ENCODE results near the gene FFAR1.
"Not testable (repeated sequence)": the region's sequence is repeated elsewhere in the genome, so short reads cannot be mapped to it uniquely, and the experiment has no call there.

FFAR1 gene

GRCh38 chr19:35349614-35350521 is 2.2 kb downstream of the FFAR1 start:
- Mint-ChIP-seq H3K9me3 (no peaks in the 10 kb centered on the region), H3K4me3 (no peak overlapping the region), H3K4me1 (peaks cover 25% of the 10 kb centered on the region), H3K27me3 (peaks cover 31% of the 10 kb centered on the region), H3K27ac (ENCODE audit: low read depth) (no peak overlapping the region), H3K36me3 (ENCODE audit: insufficient read depth) (peaks cover 8% of the 10 kb centered on the region)
- ATAC-seq (replicated peaks; ENCODE audit: extremely low read depth, poor library complexity, severe bottlenecking) (no peak), DNase-seq (ENCODE audit: low spot score in 2 of 2) (no peak)

- no peak for ATAC-seq (replicated peaks; ENCODE audit: extremely low read depth, poor library complexity, severe bottlenecking)
- Mint-ChIP-seq H3K4me3 (no peak overlapping the region), H3K27ac (ENCODE audit: low read depth) (peak overlapping the region; percentile 10), H3K9me3 (no peaks in the 10 kb centered on the region), H3K27me3 (peaks cover 27% of the 10 kb centered on the region), H3K36me3 (ENCODE audit: insufficient read depth) (peaks cover 8% of the 10 kb centered on the region), H3K4me1 (peaks cover 25% of the 10 kb centered on the region)
- DNase-seq (ENCODE audit: low spot score in 2 of 2): no peak
These were observed 2.9 kb downstream of the FFAR1 start for GRCh38 chr19:35350591-35350990.

GRCh38 chr19:35351411-35352176 is 3.9 kb downstream of the FFAR1 start:
- Mint-ChIP-seq H3K36me3 (ENCODE audit: insufficient read depth) (peaks cover 6% of the 10 kb centered on the region), H3K27ac (ENCODE audit: low read depth) (peak overlapping the region; percentile 10), H3K9me3 (no peaks in the 10 kb centered on the region), H3K4me1 (peaks cover 22% of the 10 kb centered on the region), H3K4me3 (no peak overlapping the region), H3K27me3 (peaks cover 17% of the 10 kb centered on the region)
- ATAC-seq (replicated peaks; ENCODE audit: extremely low read depth, poor library complexity, severe bottlenecking) (no peak), DNase-seq (ENCODE audit: low spot score in 2 of 2) (no peak)

GRCh38 chr19:35352177-35352447 is 4.4 kb downstream of the FFAR1 start:
- Mint-ChIP-seq H3K27me3 (peaks cover 12% of the 10 kb centered on the region), H3K36me3 (ENCODE audit: insufficient read depth) (peaks cover 2% of the 10 kb centered on the region), H3K9me3 (no peaks in the 10 kb centered on the region), H3K27ac (ENCODE audit: low read depth) (no peak overlapping the region), H3K4me1 (peaks cover 17% of the 10 kb centered on the region), H3K4me3 (no peak overlapping the region)
- ATAC-seq (replicated peaks; ENCODE audit: extremely low read depth, poor library complexity, severe bottlenecking): no peak
- no peak for DNase-seq (ENCODE audit: low spot score in 2 of 2)

- H3K36me3 Mint-ChIP-seq (ENCODE audit: insufficient read depth): peaks cover 2% of the 10 kb centered on the region
- no peak overlapping the region for H3K27ac Mint-ChIP-seq (ENCODE audit: low read depth)
- peaks cover 9% of the 10 kb centered on the region for H3K27me3 Mint-ChIP-seq
- ATAC-seq (replicated peaks; ENCODE audit: extremely low read depth, poor library complexity, severe bottlenecking): peak; percentile 49
- no peaks in the 10 kb centered on the region for H3K9me3 Mint-ChIP-seq
- DNase-seq (ENCODE audit: low spot score in 2 of 2): peak; percentile 53 to 55
- peaks cover 11% of the 10 kb centered on the region for H3K4me1 Mint-ChIP-seq
- H3K4me3 Mint-ChIP-seq: no peak overlapping the region
These were observed 5.0 kb downstream of the FFAR1 start for GRCh38 chr19:35352448-35353304.

- peaks cover 2% of the 10 kb centered on the region for H3K36me3 Mint-ChIP-seq (ENCODE audit: insufficient read depth)
- no peak overlapping the region for H3K4me3 Mint-ChIP-seq
- ATAC-seq (replicated peaks; ENCODE audit: extremely low read depth, poor library complexity, severe bottlenecking) (no peak), DNase-seq (ENCODE audit: low spot score in 2 of 2) (no peak)
- no peaks in the 10 kb centered on the region for H3K9me3 Mint-ChIP-seq
- no peak overlapping the region for H3K27ac Mint-ChIP-seq (ENCODE audit: low read depth)
- H3K4me1 Mint-ChIP-seq: peaks cover 13% of the 10 kb centered on the region
- peaks cover 13% of the 10 kb centered on the region for H3K27me3 Mint-ChIP-seq
These were observed 5.9 kb downstream of the FFAR1 start for GRCh38 chr19:35353635-35354034.

GRCh38 chr19:35354898-35355297 is 7.2 kb downstream of the FFAR1 start:
- Mint-ChIP-seq H3K4me3 (no peak overlapping the region), H3K9me3 (no peaks in the 10 kb centered on the region), H3K4me1 (peaks cover 13% of the 10 kb centered on the region), H3K36me3 (ENCODE audit: insufficient read depth) (peaks cover 2% of the 10 kb centered on the region), H3K27ac (ENCODE audit: low read depth) (no peak overlapping the region), H3K27me3 (peaks cover 13% of the 10 kb centered on the region)
- peak; percentile 63 for ATAC-seq (replicated peaks; ENCODE audit: extremely low read depth, poor library complexity, severe bottlenecking)
- no peak for DNase-seq (ENCODE audit: low spot score in 2 of 2)

- DNase-seq (ENCODE audit: low spot score in 2 of 2): no peak
- Mint-ChIP-seq H3K4me1 (peaks cover 13% of the 10 kb centered on the region), H3K4me3 (no peak overlapping the region), H3K27me3 (peaks cover 14% of the 10 kb centered on the region), H3K27ac (ENCODE audit: low read depth) (peak overlapping the region; percentile 82), H3K36me3 (ENCODE audit: insufficient read depth) (no peaks in the 10 kb centered on the region), H3K9me3 (no peaks in the 10 kb centered on the region)
- ATAC-seq (replicated peaks; ENCODE audit: extremely low read depth, poor library complexity, severe bottlenecking): no peak
These were observed 8.2 kb downstream of the FFAR1 start for GRCh38 chr19:35355791-35356460.

GRCh38 chr19:35357867-35358573 is 10.3 kb downstream of the FFAR1 start, which contains the start of gene FFAR3:
Gene FFAR3, plus strand, starts transcription at chr19:35358460. Its CDS starts 431 bp downstream, at chr19:35358891.
- Mint-ChIP-seq H3K9me3 (no peaks in the 10 kb centered on the region), H3K36me3 (ENCODE audit: insufficient read depth) (peaks cover 2% of the 10 kb centered on the region), H3K4me1 (peaks cover 14% of the 10 kb centered on the region), H3K4me3 (no peak within 1 kb of the TSS), H3K27me3 (peaks cover 35% of the 10 kb centered on the region), H3K27ac (ENCODE audit: low read depth) (no peak within 1 kb of the TSS)
- DNase-seq (ENCODE audit: low spot score in 2 of 2): no peak
- no peak for ATAC-seq (replicated peaks; ENCODE audit: extremely low read depth, poor library complexity, severe bottlenecking)

- peaks cover 13% of the 10 kb centered on the region for H3K4me1 Mint-ChIP-seq
- not testable (repeated sequence) for H3K4me3 Mint-ChIP-seq; H3K9me3 Mint-ChIP-seq; H3K36me3 Mint-ChIP-seq (ENCODE audit: insufficient read depth); H3K27ac Mint-ChIP-seq (ENCODE audit: low read depth); DNase-seq (ENCODE audit: low spot score in 2 of 2); ATAC-seq (replicated peaks; ENCODE audit: extremely low read depth, poor library complexity, severe bottlenecking)
- H3K27me3 Mint-ChIP-seq: peaks cover 43% of the 10 kb centered on the region
These were observed 11.1 kb downstream of the FFAR1 start for GRCh38 chr19:35358834-35359233.

GRCh38 chr19:35359395-35359794 is 11.7 kb downstream of the FFAR1 start:
- Mint-ChIP-seq H3K4me1 (peaks cover 13% of the 10 kb centered on the region), H3K27me3 (peaks cover 48% of the 10 kb centered on the region)
- not testable (repeated sequence) for H3K9me3 Mint-ChIP-seq; H3K4me3 Mint-ChIP-seq; DNase-seq (ENCODE audit: low spot score in 2 of 2); ATAC-seq (replicated peaks; ENCODE audit: extremely low read depth, poor library complexity, severe bottlenecking); H3K27ac Mint-ChIP-seq (ENCODE audit: low read depth); H3K36me3 Mint-ChIP-seq (ENCODE audit: insufficient read depth)
